ENCODE measurements around the gene PRKG1.

- TF ChIP-seq, protein P1, sequence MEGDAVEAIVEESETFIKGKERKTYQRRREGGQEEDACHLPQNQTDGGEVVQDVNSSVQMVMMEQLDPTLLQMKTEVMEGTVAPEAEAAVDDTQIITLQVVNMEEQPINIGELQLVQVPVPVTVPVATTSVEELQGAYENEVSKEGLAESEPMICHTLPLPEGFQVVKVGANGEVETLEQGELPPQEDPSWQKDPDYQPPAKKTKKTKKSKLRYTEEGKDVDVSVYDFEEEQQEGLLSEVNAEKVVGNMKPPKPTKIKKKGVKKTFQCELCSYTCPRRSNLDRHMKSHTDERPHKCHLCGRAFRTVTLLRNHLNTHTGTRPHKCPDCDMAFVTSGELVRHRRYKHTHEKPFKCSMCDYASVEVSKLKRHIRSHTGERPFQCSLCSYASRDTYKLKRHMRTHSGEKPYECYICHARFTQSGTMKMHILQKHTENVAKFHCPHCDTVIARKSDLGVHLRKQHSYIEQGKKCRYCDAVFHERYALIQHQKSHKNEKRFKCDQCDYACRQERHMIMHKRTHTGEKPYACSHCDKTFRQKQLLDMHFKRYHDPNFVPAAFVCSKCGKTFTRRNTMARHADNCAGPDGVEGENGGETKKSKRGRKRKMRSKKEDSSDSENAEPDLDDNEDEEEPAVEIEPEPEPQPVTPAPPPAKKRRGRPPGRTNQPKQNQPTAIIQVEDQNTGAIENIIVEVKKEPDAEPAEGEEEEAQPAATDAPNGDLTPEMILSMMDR (IDR thresholded peaks at IDR 0.05), result no peak
- TF ChIP-seq POLR2A (IDR thresholded peaks at IDR 0.05), result no peak
These were observed 812.3 kb downstream of the PRKG1 start for GRCh38 chr10:51886438-51887068.
